Liver (tissue), 9 donors: ENCODE data around the gene LRP4. TPM values are rescaled to one million over a fixed set of nuclear protein-coding genes. Genes with fewer than 3 reads are reported as not detected.

Experiments
- DNase-seq: peaks from one replicate; pipeline ENCODE4 v3.0.0-alpha.2; 2017; ENCODE audit warnings: low spot score
- H3K27ac ChIP-seq, 2 donors: one replicate each; pipeline ENCODE4 v1.7.0; 2013; ENCODE audit warnings: inconsistent platforms in 2 of 2, low read length in 2 of 2, control low read depth in 1 of 2, low read depth in 1 of 2, mild to moderate bottlenecking in 1 of 2
- H3K27me3 ChIP-seq, 4 donors: one replicate each; pipeline versions ENCODE4 v1.6.1 to v1.7.0; 2013; ENCODE audit warnings: low read length in 3 of 4, inconsistent platforms in 1 of 4, mild to moderate bottlenecking in 1 of 4, moderate library complexity in 1 of 4; ENCODE audit not compliant: control insufficient read depth in 4 of 4, insufficient read depth in 4 of 4
- H3K36me3 ChIP-seq, 4 donors: one replicate each; pipeline versions ENCODE4 v1.6.1 to v1.7.0; 2013; ENCODE audit warnings: low read length in 3 of 4, mild to moderate bottlenecking in 3 of 4, low read depth in 1 of 4, moderate library complexity in 1 of 4; ENCODE audit not compliant: control insufficient read depth in 4 of 4, insufficient read depth in 3 of 4
- H3K4me1 ChIP-seq, 4 donors: one replicate each; pipeline versions ENCODE4 v1.6.1 to v1.7.0; 2013; ENCODE audit warnings: low read length in 3 of 4, mild to moderate bottlenecking in 3 of 4, moderate library complexity in 1 of 4; ENCODE audit not compliant: control insufficient read depth in 4 of 4, insufficient read depth in 4 of 4
- H3K4me3 ChIP-seq, 3 donors: one replicate each; pipeline versions ENCODE4 v1.6.1 to v1.7.0; 2013; ENCODE audit warnings: low read length in 3 of 3, control low read depth in 1 of 3, low read depth in 1 of 3, mild to moderate bottlenecking in 1 of 3
- H3K9ac ChIP-seq, 2 donors: one replicate each; pipeline ENCODE4 v1.7.0; 2013; ENCODE audit warnings: low read length in 2 of 2, mild to moderate bottlenecking in 2 of 2, moderate library complexity in 2 of 2, control low read depth in 1 of 2, low read depth in 1 of 2
- H3K9me3 ChIP-seq, 4 donors: one replicate each; pipeline versions ENCODE4 v1.6.1 to v1.7.0; 2013; ENCODE audit warnings: low read length in 3 of 4; ENCODE audit not compliant: control insufficient read depth in 4 of 4
- EGR1 ChIP-seq, 2 donors: IDR thresholded peaks; 2 replicates each; pipeline ENCODE4 v1.6.1; 2016 to 2018; ENCODE audit warnings: antibody characterized with exemption in 2 of 2, low read depth in 2 of 2
- FOXA1 ChIP-seq: IDR thresholded peaks from 2 replicates; pipeline ENCODE4 v1.6.1; 2016; ENCODE audit warnings: antibody characterized with exemption
- FOXA2 ChIP-seq: IDR thresholded peaks from 2 replicates; pipeline ENCODE4 v1.6.1; 2016; ENCODE audit warnings: antibody characterized with exemption
- GABPA ChIP-seq, 2 donors: IDR thresholded peaks in 1 of 2; conservative IDR thresholded peaks in 1 of 2; 2 replicates each; pipeline ENCODE4 v1.6.1; 2016; ENCODE audit warnings: antibody characterized with exemption in 2 of 2, mild to moderate bottlenecking in 1 of 2, moderate library complexity in 1 of 2
- HNF4G ChIP-seq: IDR thresholded peaks from 2 replicates; pipeline ENCODE4 v1.6.1; 2016; ENCODE audit warnings: antibody characterized with exemption
- JUND ChIP-seq, 2 donors: IDR thresholded peaks; 2 replicates each; pipeline ENCODE4 v1.6.1; 2016; ENCODE audit warnings: antibody characterized with exemption in 2 of 2
- NR2F2 ChIP-seq: IDR thresholded peaks from 2 replicates; pipeline ENCODE4 v1.6.1; 2016; ENCODE audit warnings: antibody characterized with exemption
- RAD21 ChIP-seq, 2 donors: IDR thresholded peaks; 2 replicates each; pipeline ENCODE4 v1.6.1; 2016; ENCODE audit warnings: antibody characterized with exemption in 2 of 2, mild to moderate bottlenecking in 2 of 2
- RXRA ChIP-seq, 2 donors: IDR thresholded peaks; 2 replicates each; pipeline ENCODE4 v1.6.1; 2017 to 2018; ENCODE audit warnings: antibody characterized with exemption in 2 of 2, mild to moderate bottlenecking in 1 of 2
- TAF1 ChIP-seq: conservative IDR thresholded peaks from 2 replicates; pipeline ENCODE4 v1.6.1; 2016; ENCODE audit warnings: antibody characterized with exemption, mild to moderate bottlenecking
- YY1 ChIP-seq: IDR thresholded peaks from 2 replicates; pipeline ENCODE4 v1.6.1; 2016; ENCODE audit warnings: antibody characterized with exemption, mild to moderate bottlenecking
- WGBS: extraction: QIAGEN DNeasy Blood & Tissue Kit; methylation state at CpG from one replicate; pipeline ENCODE4 v1.1.7; 2013; 5-methylcytosine and 5-hydroxymethylcytosine counted together
- polyA plus RNA-seq, 2 donors: library from polyadenylated mRNA; stranded (reverse) in 1 of 2; unstranded in 1 of 2; fragments of 200-250 nt in 1 of 2; fragments of >200 nt in 1 of 2; fragmentation: Nextera tagmentation in 1 of 2; extraction: Ambion mirVana in 1 of 2; gene quantifications; one replicate each; pipeline versions ENCODE4 v1.2.1 to v1.2.3, GENCODE V29; 2013 to 2015
- total RNA-seq, 2 donors: library from RNA; depleted of rRNA; stranded (reverse); fragments of >200 nt; gene quantifications; one replicate each; pipeline ENCODE4 v1.2.3, GENCODE V29; 2014
- TF ChIP-seq, protein P1 (sequence below): IDR thresholded peaks from 2 replicates; pipeline ENCODE4 v1.6.1; 2016; ENCODE audit warnings: antibody characterized with exemption
- TF ChIP-seq, protein P2 (sequence below): IDR thresholded peaks from 2 replicates; pipeline ENCODE4 v1.6.1; 2016; ENCODE audit warnings: antibody characterized with exemption
- TF ChIP-seq, protein P3 (sequence below): IDR thresholded peaks from 2 replicates; pipeline ENCODE4 v1.6.1; 2016; ENCODE audit warnings: antibody characterized with exemption, mild to moderate bottlenecking
- donor health status: healthy.
- donor health status: healthy.
- donor health status: healthy.
- donor health status: healthy.
- donor health status: healthy.

LRP4 gene
- total and polyA plus RNA-seq, 4 donors = 0.50 to 3.1 (median 0.90) TPM

DNA sequence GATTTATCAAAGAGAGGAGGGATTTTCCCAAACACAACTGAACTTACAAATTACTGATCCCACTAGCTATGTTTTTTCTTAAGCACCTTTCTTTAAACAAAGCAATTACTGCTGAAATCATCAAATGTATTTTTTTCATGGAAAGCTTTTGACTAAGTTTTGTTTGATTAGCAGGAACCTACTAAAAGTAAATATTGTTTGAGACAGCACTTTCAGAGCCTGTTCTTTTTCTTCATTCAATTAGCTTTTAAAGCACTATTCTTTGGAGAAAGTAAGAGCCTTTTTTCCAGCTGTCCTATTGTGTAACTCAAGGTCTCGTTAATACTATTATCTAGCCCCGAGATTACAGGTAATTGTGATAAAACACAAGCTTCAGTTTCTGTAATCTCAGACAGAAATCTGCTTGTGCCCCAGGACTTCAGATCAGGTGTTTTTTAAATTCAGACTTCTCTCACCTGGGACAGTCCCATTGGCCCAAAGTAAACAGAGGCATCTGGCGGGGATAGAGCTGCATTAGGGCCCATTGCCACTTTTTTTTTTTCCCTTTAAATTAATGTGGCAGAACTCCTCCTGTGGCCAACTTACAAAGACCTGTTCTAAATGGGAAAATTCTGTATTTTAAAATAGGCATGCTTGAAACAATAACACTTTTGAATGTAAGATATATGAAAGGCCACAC lies 29.2 kb upstream of the LRP4 start:
- no peak overlapping the region for H3K27ac ChIP-seq
- no peak for DNase-seq

DNA sequence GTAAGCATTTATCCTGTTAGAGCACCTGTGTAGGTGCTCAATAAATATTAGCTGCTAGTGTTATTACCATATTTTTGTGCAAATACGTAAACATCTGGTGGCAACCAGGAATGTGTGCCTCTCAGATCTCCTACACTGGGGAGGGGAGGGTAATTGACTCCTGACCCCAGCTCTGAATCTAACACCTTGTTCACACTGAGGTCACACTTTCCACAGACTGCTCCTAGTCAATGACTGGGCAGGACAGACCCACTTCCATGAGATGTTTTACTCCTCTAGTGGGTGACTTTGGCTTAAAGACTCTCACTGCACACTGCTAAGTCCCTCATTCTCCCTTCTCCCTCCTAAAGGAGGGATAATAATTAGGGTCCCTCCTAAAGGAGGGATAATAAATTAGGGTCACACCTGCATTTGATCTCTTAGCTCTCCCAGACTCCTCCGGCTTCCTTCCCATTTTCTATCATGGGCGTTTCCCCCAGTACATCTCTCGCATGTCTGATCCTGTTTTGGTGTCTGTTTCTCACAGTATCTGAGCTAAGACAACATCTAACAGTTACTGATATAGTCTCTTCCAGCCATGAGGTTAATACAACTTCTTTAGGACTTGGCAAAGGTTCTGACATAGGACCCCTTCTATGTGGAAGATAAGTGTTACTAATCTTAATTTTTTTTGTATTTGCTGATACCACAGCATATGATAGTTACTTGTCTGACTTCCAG lies 26.2 kb upstream of the LRP4 start:
- DNase-seq = no peak
- H3K9me3 ChIP-seq = no peaks in the 10 kb centered on the region
- H3K4me1 ChIP-seq = peaks cover 0 to 11% (median 6%) of the 10 kb centered on the region in 4 donors
- no peak overlapping the region for H3K9ac ChIP-seq
- no peaks in the 10 kb centered on the region for H3K27me3 ChIP-seq
- no peak overlapping the region for H3K4me3 ChIP-seq
- no peaks in the 10 kb centered on the region for H3K36me3 ChIP-seq
- 89% methylated on average over 4 of the region's 4 CpGs for WGBS
- TF ChIP-seq NR2F2 (no peak), RXRA (IDR thresholded peaks at IDR 0.05) (no peak), RAD21 (IDR thresholded peaks at IDR 0.05) (no peak), FOXA2 (no peak), GABPA (IDR thresholded peaks at IDR 0.05 in 1 of 2, conservative IDR thresholded peaks at IDR 0.05 in 1 of 2) (no peak), EGR1 (IDR thresholded peaks at IDR 0.05; ENCODE audit: low read depth in 2 of 2) (no peak), HNF4G (no peak), JUND (IDR thresholded peaks at IDR 0.05) (no peak), FOXA1 (no peak), YY1 (no peak)
- TF ChIP-seq, protein P1, sequence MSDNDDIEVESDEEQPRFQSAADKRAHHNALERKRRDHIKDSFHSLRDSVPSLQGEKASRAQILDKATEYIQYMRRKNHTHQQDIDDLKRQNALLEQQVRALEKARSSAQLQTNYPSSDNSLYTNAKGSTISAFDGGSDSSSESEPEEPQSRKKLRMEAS = no peak
- TF ChIP-seq, protein P2, sequence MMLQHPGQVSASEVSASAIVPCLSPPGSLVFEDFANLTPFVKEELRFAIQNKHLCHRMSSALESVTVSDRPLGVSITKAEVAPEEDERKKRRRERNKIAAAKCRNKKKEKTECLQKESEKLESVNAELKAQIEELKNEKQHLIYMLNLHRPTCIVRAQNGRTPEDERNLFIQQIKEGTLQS = no peak
- TF ChIP-seq, protein P3, sequence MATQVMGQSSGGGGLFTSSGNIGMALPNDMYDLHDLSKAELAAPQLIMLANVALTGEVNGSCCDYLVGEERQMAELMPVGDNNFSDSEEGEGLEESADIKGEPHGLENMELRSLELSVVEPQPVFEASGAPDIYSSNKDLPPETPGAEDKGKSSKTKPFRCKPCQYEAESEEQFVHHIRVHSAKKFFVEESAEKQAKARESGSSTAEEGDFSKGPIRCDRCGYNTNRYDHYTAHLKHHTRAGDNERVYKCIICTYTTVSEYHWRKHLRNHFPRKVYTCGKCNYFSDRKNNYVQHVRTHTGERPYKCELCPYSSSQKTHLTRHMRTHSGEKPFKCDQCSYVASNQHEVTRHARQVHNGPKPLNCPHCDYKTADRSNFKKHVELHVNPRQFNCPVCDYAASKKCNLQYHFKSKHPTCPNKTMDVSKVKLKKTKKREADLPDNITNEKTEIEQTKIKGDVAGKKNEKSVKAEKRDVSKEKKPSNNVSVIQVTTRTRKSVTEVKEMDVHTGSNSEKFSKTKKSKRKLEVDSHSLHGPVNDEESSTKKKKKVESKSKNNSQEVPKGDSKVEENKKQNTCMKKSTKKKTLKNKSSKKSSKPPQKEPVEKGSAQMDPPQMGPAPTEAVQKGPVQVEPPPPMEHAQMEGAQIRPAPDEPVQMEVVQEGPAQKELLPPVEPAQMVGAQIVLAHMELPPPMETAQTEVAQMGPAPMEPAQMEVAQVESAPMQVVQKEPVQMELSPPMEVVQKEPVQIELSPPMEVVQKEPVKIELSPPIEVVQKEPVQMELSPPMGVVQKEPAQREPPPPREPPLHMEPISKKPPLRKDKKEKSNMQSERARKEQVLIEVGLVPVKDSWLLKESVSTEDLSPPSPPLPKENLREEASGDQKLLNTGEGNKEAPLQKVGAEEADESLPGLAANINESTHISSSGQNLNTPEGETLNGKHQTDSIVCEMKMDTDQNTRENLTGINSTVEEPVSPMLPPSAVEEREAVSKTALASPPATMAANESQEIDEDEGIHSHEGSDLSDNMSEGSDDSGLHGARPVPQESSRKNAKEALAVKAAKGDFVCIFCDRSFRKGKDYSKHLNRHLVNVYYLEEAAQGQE = no peak
- no peak overlapping the region for H3K27ac ChIP-seq

More for the DNA sequence above, 29.2 kb upstream of the LRP4 start:
- H3K9me3 ChIP-seq = no peaks in the 10 kb centered on the region
- H3K9ac ChIP-seq = no peak overlapping the region
- no peak for TF ChIP-seq NR2F2
- no peak for TF ChIP-seq TAF1
- TF ChIP-seq YY1 = no peak
- TF ChIP-seq JUND (IDR thresholded peaks at IDR 0.05) = no peak
- H3K36me3 ChIP-seq = no peaks in the 10 kb centered on the region
- H3K27me3 ChIP-seq = no peaks in the 10 kb centered on the region
- no peak overlapping the region for H3K4me3 ChIP-seq
- H3K4me1 ChIP-seq = peaks cover 0 to 11% (median 6%) of the 10 kb centered on the region in 4 donors
- WGBS = 30% methylated on average over 3 of the region's 3 CpGs
